Measurements from ENCODE around the gene C11orf58. TPM values are rescaled to one million over a fixed set of nuclear protein-coding genes. Genes with fewer than 3 reads are reported as not detected.

The C11orf58 gene
- total RNA-seq, 1 donor from 2014 or later = 143 TPM

DNA sequence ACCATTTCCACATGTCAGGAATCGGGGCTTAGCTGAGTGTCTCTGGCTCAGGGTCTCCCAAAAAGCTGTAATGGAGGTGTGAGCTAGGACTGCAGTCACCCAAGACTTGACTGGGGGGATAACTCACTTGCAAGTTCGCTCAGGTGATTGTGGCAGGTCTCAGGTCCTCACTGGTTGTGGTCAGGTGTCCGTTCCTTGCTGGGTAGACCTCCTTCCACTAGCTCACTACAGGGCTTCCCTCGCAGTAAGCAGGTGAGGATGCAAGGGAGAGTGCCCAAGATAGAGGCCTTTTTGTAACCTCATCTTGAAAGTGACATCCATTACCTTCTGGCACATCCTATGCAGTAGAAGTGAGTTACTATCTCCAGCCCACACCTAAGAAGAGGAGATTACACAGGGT is 29.5 kb downstream of the C11orf58 start:
- DNase-seq (ENCODE audit: low read depth in 2 of 2) = no peak

DNA sequence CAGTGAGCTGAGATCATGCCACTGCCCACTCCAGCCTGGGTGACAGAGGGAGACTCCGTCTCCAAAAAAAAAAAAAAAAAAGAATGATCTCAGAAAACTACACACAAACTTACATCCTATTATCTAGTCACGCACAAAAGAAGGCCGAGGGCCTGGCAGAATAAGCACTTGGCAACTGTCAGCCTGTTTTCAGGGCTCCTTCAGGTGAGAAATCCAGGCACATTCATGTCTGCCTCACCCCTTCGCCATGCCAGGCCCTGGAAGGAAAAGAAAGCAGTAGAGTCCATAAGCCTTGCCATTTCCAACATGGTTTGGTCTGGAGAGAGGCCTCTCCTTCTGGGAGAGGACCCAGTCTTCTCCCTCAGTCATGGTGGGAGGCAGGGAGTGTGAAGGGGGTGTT is 30.9 kb downstream of the C11orf58 start:
- DNase-seq (ENCODE audit: low read depth in 2 of 2) = no peak

DNA sequence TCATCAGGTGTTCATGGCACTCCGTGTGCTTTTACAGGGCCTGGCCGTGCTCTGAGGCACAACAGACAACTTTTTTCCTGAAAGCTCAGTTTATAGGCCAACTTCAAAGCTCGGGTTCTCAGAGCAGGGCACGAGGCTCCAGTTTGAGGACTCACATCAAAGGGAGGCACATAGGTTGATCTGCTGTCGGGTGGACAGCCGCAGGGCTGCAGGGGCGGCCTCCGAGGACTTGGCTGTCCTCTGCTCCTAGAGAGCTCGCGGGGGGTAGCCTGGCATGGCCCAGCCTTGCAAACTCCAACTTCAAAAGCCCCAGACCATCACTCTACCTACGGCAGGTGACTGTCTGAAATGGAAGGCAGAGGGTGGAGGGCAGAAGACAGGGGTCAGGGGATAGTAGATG is 31.6 kb downstream of the C11orf58 start:
- no peak for DNase-seq (ENCODE audit: low read depth in 2 of 2)

DNA sequence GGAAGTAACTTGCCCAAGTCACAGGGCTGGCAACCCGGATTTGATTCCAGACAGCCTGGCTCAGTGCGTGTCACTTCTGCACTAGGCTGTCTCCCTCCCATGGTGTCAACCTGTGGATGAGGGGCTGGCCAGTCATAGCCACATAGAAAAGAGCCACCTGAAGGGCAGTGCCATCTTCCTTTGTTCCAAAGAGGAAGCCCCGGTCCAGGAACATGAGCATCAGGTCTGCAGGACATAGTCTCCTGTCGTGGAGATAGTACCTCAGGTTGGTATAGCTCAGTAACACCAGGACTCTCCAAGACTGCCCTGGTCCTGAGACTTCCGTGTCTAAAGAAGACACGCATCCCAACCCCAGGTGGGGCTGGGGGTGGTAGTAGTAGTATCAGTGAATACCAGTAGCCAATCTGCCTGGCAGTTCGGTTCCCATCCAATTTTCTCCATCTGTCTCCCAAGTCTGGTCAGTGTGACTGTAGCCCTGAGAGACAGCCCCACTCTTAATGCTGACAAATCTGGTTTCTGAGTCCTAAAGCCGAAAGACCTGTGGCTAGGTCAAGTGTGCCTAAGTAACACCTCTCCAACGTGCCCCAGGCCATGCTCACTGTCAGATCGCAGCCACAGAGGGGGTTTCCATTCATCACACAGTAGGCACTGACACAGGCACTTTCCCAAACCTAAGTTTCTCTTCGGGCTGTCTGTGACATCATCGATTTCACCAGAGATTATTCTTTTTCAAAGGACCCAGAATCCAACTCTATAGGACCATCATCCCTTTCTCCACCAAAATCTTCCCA is 33.1 kb downstream of the C11orf58 start:
- DNase-seq (ENCODE audit: low read depth in 2 of 2) = no peak

DNA sequence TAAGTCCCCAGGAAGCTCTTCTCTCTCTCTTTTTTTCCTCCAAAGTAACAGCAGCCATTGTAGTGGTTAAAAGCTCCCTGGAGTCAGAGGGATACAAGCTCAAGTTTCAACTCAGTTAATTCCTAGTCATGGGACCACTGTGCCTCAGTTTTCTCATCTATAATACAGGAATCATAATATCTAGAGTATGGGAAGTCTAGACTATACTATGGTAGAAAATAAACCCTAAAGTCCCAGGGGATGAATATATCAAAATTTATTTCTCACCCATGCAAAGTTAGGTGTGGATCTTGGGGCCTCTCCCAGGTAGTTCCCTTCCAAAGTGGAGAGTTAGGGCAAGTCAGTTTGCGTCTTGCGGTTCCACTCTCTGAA is 33.7 kb downstream of the C11orf58 start:
- no peak for DNase-seq (ENCODE audit: low read depth in 2 of 2)

DNA sequence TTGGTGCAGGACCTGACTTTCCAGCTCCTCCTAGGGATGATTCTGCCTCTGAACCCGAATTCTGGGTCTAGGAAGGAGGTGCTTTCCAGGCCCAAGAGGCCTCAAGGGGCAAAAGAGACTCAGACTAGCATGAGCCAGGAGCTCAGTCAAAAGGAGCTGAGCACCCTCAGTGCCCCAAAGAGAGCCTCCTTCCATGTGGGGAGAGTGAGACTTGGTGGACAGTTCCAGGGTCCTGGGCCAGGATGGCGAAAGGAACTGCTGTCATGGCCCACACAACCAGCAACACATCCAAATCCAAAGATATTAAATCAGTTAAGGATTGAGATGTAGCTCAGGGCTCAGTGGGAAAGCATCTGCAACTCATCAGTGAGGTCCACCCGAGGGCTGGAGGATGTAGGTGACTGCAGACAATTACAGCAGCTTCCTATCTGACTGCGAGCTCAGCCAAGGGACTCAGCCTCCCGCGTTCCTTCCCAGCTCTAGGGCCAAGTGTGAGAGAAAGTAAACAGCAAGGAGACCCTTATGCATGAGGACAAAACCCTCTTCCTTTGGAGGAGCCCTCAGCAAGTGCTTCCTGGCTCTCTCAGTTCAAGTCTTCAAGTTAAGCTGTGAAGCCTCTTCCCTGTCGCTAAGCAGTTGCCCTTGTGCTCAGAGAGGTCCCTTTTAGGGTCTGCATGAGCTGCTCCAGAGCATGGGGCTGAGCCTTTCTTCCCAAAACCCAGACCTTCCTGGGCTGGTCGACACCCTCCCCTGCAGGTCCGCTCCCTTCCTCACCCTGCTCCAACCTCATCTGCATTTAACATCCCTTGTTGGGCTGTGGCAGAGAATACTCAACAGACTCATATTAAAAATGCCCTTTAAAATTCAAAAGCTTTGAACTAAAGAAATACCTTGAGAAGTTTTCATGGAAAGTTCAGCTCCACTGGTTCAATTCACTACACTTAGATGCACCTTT is 35.8 kb downstream of the C11orf58 start:
- DNase-seq (ENCODE audit: low read depth in 2 of 2) = no peak

DNA sequence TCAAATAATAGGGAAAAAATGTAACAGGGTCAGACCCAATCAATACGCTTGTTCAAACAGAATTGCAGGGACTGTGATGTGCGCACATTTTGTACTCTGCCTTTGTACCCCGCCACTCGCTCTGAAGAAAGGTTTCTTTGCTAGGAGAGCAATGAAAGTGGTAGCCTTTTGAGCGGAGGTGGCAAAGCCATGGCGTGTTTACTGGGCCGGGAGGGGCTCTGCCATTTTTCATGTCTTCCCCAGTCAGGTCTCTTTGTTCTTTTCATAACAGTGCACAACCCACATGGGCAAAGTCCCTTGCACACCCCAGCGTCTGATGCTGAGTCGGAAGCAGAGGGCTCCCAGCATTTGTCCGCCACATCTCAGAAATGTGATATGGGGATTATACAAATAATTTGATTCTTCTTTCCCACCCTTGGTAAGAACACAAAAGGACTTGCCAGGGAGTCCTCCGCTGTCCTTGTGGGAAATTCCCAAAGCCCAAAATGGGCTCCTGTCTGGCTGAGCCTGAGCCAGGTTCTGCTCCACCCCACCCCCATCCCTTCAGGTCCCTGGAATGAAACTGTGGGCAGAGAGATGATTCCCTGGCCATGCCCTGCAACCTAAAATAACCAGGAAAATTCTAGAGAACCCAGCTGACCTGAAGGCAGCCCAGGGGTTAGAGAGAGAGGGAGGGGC is 36.6 kb downstream of the C11orf58 start:
- no peak for DNase-seq (ENCODE audit: low read depth in 2 of 2)

DNA sequence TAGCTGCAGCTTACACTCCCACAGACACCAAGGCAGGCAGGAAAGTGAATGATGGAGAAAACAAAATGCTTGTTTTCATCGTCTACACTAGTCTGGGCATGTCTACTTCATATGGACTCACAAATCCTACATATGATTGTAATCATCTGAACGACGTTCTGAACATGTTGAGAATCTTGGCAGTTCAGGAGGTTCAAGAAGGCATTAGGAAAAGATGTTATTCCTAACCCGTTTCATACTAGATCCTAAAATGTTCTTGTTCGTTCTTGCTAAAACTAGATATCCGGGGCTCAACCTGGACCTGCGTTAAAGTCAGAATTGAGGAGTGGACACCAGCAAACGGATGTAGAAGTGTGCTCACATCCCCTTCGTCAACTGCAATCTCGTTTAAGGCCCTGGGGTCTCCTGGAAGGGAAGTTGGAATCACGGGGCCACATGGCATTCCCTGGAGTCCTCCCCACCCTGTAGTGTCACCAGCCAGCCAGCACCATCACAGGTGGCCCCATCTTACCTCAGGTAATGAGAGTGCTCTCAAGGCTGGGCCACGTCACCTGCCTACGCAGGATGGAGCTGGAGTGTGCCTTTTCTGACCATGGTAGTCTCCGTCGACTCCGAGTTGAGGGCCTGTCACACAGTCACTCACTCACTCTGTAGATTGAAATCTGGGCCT is 37.3 kb downstream of the C11orf58 start:
- no peak for DNase-seq (ENCODE audit: low read depth in 2 of 2)

DNA sequence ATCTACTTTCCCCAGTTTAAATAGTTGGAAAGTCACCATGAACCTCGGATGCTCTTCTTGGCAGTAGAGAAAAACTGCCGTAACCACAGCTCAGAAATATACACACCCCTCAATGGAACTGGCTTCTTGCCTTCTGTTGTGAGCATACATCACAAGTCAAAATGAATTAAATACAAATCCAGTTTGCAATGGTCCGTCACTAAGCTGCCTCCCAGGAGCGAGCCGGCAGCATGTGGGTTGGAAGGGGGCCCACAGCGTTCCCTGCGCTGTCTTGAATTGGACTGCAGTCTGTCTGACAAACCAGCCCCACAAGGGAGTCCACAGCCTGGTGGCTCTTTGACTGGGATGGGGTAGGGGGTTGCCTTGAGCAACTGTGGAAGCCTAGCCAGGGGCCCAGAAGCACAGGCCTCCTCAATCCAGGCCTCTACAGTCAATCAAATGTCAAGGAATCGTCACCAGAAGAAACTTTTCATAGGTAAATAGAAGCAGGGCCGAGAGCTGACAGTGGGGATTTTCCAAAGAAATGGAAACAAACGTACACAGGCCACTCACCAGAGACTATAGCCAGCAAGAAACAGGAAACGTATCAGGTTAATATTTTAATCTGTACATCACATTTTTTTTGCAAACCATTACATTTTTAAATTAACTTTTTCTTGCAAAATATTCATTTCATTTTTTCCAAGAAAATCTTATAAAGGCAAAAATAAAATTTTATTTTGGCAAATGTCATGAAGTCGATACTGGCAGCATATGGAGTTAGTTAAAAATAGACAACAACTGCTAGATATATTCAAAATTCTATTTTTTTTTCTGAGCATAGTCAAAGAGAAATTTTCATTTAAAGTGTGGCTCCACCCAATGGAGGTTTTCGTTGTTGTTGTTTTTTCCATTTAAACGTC is 38.5 kb downstream of the C11orf58 start:
- no peak for DNase-seq (ENCODE audit: low read depth in 2 of 2)

DNA sequence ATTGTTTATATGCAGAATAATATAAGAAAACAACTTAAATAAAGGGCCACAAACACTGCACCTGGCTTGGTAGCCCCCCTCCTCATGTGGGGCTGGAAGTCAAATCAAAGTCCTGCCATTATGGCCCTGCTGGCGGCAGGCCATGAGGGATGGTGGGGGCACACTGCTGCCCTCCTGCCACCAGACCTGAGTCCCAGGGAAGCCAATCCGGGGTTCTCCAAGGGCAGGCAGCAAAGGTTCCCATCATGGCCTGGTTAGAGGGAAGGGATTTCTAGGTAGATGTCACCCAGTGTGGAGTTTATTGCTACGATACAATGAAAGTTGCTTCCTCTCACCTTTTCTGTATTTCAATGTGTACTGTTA is 39.1 kb downstream of the C11orf58 start:
- DNase-seq (ENCODE audit: low read depth in 2 of 2) = no peak

DNA sequence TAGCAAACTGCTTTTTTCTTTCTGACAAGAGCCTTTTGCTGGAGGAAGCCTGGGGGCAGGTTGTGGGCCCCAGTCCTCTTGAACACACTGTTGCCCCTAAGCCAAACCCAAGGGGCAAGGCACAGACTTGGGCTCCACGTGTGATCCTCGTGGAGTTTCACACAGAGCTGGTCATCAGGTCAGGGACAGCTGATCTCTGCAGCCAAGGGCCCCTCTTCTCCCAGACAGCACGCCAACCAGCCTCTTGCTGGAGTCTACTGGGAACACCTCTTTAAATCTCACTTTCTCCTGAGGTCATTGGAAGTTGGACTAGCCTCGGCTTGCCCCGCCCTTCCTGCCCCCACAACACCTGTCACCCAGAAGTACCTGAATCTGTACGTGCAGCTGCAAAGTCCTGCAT is 39.8 kb downstream of the C11orf58 start:
- no peak for DNase-seq (ENCODE audit: low read depth in 2 of 2)

DNA sequence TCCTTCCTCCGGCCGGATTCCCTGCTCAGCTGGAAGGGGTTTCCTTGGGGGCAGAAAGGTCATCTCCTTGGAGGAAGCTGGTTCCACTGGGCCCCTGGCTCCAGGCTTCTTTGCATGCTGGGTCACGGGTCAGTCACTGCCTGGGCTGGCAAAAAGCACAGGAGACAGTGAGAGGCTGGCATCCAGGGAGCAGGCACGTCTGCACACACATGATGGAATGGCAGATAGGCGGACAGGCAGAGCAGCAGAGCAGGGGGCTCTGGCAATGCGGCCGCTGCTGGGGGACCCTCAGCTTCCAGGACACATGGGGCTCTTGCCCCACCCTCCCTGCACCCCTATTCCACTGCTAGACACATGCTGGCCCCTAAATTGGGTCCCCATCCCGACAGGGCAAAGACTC is 40.4 kb downstream of the C11orf58 start:
- no peak for DNase-seq (ENCODE audit: low read depth in 2 of 2)

DNA sequence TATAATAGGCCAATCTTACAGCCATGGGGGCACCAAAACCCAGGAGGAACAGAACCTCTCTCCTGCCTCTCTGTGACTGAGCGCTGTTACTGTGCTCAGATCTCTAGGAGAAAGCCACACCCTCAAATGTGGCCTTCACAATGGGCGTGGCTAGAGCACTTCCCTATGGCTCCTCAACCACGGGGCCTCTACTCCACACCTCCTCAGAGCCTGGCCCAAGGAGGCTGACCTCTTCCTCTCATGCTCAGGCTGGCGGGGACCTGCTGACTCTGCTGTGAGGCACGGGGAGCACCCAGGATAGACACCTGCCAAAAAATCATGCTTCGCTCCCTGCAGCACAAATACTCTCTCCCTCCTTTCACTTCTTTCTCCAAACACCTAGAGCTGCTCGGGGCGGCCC is 41.0 kb downstream of the C11orf58 start:
- DNase-seq (ENCODE audit: low read depth in 2 of 2) = no peak

DNA sequence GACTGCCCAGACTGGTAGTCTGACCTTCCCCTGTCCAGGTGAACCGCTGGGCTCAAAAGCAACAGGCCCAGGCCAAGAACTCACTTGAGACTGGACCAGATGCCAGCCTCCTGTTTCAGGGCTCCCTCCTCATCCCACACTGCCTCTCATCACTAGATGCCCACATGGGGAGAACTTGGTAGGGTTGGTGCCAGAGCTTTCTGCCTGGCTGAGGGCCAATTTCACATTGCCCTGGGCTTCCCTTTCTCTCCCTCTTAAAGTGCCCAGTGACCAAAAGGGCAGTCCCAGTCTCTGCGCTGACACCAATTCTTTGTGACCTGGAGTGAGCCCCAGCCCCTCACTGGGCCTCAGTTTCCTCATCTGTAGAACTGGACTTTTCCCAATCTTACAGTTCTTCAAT is 41.7 kb downstream of the C11orf58 start:
- DNase-seq (ENCODE audit: low read depth in 2 of 2) = no peak

DNA sequence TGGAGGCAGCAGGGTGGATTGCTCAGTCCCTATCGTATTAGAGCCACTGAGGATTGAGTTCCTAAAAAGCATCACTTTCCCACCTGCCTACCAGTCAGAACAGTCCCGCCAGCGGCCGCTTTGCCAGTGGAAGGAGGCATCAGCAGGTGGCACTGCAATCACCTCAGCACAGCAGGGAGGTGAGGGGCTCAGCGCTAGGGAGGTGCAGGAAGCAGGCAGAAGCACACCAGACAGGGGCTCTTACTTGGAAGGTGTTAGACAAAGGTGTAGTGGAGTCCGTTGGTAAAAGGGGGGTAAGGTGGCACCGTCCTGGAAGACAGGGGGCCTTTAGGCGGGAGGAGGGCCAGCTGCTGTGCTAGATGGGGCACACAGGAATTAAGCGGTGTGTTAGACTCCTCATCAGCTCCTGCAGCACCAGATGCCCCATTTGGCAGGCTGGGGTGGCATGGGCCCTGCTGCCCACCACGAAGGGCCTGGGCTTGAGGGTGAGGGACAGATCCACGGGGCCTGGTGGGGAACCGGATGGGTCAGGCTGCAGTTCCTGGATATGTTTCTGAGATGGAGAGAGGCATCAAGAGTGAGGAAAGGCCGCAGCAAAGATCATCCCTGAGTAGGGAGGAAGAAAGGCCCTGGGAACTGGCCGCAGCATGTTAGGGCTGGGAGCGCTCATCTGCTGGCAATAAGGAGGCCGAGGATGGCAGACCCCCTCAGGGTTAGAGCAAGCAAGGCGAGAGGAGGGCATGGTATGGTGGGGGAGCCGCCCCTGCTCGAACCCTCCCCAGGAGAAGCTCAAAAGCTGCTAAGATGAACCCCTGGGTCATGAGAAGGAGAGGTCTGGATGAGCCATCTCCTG is 42.5 kb downstream of the C11orf58 start:
- no peak for DNase-seq (ENCODE audit: low read depth in 2 of 2)

DNA sequence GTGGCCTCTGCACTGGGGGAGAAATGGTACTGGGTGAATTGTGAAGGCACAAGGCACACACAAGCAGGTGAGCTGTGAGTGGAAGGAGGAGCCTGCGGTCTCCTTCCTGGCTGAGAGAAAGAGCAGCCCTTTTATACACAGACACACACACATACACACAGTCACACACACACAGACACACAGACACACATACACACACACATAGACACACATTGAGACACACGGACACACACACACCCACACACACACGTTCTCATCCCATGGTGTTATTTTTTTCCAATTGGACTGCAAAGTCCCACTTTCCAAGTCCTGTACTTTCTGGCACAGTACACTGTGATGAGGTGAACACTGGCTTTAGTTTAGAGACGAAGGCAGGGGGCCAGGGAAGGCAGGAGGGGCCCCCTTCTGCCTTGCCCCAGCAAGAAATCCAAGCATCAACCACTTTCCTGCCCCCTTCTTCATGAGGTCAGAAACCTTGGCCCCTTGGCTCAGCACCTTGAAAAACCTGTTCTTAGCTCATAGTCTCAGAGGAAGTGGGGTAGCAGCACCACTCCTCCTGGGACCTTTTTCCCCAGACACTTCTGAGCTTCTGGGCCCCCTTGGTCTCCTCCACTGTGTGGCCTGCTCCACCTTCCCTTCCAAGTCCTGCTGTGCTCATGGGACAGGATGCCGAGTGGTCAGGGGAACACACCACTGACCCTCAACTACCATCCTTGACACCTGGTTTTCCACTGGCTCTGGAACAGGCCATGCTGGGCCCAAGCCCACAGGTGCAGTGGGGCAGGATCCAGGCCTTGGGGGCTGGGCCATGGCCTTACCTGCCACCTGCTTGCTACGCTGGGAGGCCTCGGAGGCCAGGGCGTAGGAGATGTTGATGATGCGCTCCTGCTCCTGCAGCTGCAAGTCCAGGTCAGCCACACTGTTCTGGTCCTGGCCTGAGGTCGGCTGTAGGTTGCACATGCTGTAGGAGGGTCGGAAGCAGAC is 43.8 kb downstream of the C11orf58 start:
- DNase-seq (ENCODE audit: low read depth in 2 of 2) = no peak

DNA sequence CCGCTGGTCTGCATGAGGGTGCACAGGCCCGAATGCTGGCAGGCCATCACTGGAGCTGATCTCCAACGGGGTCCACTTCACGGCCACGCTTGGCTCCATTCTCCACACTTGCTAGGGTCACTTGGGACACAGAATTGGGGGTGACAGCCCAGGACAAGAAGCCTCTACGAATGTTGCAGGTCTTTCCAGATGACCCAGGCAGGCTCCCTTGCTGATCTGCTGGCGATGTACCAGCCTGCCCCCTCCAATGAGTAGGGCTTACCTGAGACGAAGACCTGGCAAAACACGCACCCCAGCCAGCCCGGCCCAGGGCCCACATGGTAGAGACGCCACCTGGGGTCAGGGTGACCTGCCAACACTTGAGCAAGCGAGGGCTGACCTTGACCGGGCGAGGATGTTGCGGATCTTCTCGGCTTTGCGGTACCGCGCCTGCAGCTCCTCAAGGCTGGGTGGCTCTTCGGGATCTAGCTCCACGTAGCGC is 44.9 kb downstream of the C11orf58 start:
- DNase-seq (ENCODE audit: low read depth in 2 of 2) = no peak

DNA sequence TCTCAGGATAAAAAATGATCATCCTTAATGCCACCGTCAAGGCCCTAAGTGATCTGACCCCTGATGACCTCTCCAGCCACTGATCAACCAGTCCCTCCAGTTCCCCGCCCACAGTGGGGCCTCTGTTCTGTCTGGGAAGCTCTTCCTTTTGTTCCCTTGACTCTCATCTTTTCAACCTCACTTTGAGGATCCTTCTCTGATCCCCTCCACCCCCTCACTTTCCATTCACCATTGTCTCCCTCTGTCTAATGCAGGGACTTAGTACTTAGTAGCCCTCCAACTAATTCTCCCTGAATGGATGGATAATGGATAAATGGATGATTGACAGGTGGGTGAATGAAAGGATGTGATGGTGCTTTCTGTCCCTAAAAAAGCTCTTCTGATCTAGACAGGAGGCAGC is 45.6 kb downstream of the C11orf58 start:
- no peak for DNase-seq (ENCODE audit: low read depth in 2 of 2)
